ENCODE measurements around the gene CBR3. TPM values are rescaled to one million over a fixed set of nuclear protein-coding genes. Genes with fewer than 3 reads are reported as not detected.
"Not testable (repeated sequence)": the region's sequence is repeated elsewhere in the genome, so short reads cannot be mapped to it uniquely, and the experiment has no call there.

CBR3 gene
- total RNA-seq, 1 donor from 2014 or later, result 0.78 TPM

DNA sequence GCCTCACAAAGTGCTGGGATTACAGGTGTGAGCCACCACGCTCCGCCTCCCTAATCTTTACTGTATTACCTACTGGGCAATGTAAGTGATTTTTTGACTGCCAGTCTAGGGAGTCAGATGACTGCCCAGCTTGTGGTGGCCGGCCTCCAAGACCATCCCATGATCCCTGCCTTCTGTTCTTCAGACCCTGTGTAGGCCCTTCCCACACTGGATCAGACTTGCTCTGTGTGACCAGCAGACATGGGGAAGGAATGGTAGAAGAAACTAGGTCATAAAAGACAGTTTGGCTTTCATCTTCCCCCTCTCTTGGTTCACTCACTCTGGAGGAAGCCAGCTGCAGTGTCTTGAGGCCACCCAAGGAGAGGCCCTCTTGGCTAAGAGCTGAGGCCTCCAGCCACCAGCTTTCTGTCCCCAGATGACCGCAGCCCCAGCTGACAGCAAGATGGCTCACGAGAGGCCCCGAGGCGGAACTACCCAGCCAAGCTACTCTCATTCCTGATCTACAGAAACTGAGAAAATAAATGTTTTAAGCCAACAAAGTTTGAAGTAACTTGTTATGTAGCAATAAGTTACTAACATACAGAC, 14.5 kb upstream of the CBR3 start:
- no peak for DNase-seq

DNA sequence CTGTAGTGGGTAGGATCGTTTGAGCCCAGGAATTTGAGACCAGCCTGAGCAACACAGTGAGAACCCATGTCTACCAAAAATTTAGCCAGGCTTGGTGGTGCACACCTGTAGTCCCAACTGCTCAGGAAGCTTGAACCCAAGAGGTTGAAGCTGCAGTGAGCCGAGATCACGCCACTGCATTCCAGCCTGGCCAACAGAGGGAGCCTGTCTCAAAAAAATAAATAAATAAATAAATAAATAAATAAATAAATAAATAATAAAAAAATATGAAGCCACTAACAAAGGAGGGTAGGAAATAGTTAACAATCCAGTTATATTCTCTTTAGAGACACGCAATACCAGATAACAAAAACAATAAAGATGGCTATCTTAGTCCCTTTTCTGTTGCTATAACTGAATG, 11.9 kb upstream of the CBR3 start:
- no peak for DNase-seq

GRCh38 chr21:36124395-36124794, 10.5 kb upstream of the CBR3 start:
- DNase-seq, result no peak

DNA sequence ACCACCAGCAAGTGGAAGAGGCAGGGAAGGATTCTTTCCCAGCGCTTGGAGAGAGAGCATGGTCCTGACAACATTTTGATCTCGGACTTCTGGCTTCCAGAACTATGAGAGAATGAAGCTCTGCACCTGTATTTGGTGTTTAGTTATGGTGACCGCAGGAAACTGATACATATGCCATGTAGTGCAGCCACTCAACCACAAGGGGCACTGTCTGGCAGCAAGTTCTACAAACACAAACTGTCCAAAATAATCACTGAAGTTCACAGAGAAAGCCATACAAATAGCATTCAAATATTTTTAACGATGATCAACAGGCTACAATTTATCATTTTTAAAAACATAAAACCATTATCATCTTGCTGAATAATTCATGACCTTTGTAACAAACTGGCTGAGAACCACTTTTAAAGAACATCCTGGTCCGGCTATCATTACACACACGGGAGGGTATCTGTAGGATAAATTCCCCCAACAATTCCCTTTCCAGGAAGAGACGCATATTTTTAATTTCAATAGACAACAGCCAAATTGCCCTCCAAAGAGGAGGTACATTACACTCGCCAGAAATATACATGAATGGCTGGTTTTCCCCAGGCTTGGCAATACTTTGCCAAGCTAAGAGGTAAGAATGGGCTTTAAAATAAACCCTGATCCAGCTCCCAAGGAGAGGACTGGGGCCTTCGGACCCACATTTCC, 9.2 kb upstream of the CBR3 start:
- no peak for DNase-seq

- DNase-seq, result no peak
These were observed 8.7 kb upstream of the CBR3 start for GRCh38 chr21:36126208-36126565.

DNA sequence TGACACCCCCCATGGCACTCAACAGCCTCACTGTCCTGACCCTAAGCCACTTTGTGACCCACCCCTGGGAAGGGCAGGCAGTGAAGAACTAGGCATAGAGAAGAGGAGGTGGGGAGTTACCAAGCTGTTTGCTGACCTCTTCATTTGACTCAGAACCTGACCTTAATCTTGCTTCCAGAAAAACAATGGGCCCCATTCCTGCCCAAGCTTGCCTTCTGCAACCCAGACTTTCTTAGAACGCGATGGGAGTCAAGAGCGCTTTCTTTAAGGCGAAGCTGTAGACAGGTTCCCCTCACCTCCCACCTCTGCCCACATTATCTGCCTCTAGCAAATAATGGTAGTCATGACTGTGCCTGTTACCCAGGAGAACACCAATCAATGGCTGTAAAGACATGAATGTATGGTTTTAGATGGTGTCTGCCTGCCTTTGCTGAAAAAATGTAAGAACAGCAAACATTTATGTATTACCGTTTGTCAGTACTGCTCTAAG, 8.2 kb upstream of the CBR3 start:
- DNase-seq, result no peak

DNA sequence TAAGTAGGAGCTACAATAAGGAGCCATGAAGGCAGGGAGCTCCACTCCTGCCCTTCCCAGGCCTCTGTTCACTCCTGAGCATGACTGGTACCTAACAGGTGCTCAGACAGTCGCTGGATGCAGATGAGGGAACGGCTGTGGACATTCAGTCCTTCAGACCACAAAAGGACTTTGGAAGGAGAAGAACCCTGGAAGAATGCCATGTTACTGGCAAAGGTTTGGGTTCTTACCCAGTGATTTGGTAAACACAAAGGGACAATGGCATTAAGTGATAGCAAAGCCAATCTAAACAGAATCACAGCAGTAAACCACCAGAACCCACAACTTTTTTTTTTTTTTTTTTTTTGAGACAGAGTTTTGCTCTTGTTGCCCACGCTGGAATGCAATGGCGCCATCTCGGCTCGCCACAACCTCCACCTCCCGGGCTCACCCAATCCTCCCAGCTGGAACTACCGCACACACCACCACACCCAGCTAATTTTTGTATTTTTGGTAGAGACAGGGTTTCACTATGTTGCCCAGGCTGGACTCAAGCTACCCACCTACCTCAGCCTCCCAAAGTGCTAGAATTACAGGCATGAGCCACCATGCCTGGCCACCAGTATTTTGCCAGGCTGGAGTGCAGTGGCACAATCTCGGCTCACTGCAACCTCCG, 7.5 kb upstream of the CBR3 start:
- DNase-seq, result no peak

- DNase-seq, result no peak
These were observed 6.9 kb upstream of the CBR3 start for GRCh38 chr21:36127977-36128376.

- no peak for DNase-seq
These were observed 5.7 kb upstream of the CBR3 start for GRCh38 chr21:36129219-36129618.

DNA sequence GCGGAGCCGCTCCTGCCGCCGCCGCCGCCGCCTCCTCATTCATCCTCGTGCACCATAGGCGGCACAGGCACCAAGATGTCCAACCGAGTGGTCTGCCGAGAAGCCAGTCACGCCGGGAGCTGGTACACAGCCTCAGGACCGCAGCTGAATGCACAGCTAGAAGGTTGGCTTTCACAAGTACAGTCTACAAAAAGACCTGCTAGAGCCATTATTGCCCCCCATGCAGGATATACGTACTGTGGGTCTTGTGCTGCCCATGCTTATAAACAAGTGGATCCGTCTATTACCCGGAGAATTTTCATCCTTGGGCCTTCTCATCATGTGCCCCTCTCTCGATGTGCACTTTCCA, 4.5 kb upstream of the CBR3 start:
- not testable (repeated sequence) for DNase-seq

DNA sequence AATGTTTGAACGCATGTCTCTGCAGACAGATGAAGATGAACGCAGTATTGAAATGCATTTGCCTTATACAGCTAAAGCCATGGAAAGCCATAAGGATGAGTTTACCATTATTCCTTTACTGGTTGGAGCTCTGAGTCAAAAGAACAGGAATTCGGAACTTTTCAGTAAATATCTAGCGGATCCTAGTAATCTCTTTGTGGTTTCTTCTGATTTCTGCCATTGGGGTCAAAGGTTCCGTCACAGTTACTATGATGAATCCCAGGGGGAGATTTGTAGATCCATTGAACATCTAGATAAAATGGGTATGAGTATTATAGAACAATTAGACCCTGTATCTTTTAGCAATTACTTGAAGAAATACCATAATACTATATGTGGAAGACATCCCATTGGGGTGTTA, 4.0 kb upstream of the CBR3 start:
- not testable (repeated sequence) for DNase-seq

GRCh38 chr21:36132696-36133095, 2.2 kb upstream of the CBR3 start:
- no peak for DNase-seq

- DNase-seq, result peak; percentile 65
These were observed 668 bp downstream of the CBR3 start for GRCh38 chr21:36135391-36136102.

GRCh38 chr21:36139791-36140190, 4.9 kb downstream of the CBR3 start:
- not testable (repeated sequence) for DNase-seq

- peak; percentile 61 for DNase-seq
These were observed 6.6 kb downstream of the CBR3 start for GRCh38 chr21:36141513-36141925.

DNA sequence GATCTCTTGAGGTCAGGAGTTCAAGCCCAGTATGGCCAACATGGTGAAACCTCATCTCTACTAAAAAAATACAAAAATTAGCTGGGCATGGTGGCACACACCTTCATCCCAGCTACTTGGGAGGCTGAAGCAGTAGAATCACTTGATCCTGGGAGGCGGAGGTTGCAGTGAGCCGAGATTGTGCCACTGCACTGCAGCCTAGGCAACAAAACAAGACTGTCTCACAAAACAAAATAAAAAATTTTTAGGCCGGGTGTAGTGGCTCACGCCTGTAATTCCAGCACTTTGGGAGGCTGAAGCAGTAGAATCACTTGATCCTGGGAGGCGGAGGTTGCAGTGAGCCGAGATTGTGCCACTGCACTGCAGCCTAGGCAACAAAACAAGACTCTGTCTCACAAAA, 9.4 kb downstream of the CBR3 start:
- not testable (repeated sequence) for DNase-seq

DNA sequence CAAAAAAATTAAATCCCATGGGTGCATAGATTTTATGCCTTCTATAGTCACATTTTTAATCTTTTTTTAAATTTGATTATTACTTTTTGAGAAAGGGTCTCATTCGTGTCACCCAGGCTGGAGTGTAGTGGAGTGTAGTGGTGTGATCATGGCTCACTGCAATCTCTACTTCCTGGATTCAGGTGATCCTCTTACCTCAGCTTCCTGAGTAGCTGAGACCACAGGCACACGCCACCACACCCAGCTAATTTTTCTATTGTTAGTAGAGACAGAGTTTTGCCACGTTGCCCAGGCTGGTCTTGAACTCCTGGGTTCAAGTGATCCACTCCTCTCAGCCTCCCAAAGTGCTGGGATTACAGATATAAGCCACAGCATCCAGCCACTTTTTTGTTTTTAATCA, 10.4 kb downstream of the CBR3 start:
- DNase-seq, result no peak

DNA sequence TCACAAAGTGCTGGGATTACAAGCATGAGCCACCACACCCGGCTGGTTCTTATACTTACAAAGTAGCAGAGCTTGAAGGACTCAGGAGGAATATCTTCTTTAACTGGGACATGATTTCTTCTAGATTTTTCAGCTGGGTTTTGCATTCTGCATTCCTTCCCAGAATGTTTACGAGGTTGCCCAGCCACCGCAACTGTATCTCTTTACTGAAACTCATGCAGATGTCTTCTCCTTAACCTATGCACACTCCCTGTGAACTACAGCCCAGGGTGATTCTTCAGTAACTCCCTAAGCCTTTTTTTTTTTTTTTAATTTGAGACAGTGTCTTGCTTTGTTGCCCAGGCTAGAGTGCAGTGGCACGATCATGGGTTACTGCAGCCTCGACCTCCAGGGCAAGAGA, 13.0 kb downstream of the CBR3 start:
- no peak for DNase-seq

DNA sequence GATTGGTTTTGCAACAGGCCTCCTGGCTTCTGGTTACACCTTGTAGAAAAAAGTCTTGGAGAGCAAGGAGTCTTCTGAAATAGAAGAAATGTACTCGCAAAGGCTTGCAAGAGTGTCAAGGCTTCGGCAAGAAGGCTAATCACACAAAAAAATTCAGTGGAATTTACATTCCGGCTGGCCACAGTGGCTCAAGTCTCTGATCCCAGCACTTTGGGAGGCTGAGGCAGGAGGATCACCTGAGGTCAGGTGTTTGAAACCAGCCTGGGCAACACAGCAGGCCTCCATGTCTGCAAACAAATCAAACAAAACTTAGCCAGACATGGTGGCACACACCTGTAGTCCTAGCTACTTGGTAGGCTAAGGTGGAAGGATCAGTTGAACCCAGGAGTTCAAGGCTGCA, 14.0 kb downstream of the CBR3 start:
- no peak for DNase-seq

- no peak for DNase-seq
These were observed 15.2 kb downstream of the CBR3 start for GRCh38 chr21:36149788-36150711.

- no peak for DNase-seq
These were observed 20.9 kb downstream of the CBR3 start for GRCh38 chr21:36155603-36156338.
